ENCODE data around the gene HS1BP3.

Gene HS1BP3

GRCh38 chr2:20674309-20674965 lies 23.5 kb upstream of the HS1BP3 start:
- no peak for DNase-seq

- DNase-seq = no peak
These were observed 22.9 kb upstream of the HS1BP3 start for GRCh38 chr2:20673686-20674308.

GRCh38 chr2:20672201-20672951 lies 21.5 kb upstream of the HS1BP3 start:
- DNase-seq = no peak

DNA sequence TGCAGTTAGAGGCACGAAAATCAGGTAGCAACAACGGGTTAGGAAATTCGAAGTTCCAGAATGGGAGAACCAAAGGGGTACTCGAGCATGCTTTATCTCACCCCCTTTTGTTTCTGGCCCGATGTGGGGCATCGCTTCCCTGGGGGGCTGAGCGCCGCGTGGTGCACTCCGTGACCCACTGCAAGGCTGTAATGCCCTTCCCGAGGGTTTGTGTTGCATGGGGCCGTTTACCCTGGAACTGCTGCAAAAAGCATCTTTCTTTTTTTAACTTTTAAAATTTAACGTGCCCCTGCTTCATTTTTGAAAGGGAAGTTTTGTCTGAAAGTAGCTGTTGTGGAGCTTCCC lies 20.8 kb upstream of the HS1BP3 start:
- DNase-seq = no peak

DNA sequence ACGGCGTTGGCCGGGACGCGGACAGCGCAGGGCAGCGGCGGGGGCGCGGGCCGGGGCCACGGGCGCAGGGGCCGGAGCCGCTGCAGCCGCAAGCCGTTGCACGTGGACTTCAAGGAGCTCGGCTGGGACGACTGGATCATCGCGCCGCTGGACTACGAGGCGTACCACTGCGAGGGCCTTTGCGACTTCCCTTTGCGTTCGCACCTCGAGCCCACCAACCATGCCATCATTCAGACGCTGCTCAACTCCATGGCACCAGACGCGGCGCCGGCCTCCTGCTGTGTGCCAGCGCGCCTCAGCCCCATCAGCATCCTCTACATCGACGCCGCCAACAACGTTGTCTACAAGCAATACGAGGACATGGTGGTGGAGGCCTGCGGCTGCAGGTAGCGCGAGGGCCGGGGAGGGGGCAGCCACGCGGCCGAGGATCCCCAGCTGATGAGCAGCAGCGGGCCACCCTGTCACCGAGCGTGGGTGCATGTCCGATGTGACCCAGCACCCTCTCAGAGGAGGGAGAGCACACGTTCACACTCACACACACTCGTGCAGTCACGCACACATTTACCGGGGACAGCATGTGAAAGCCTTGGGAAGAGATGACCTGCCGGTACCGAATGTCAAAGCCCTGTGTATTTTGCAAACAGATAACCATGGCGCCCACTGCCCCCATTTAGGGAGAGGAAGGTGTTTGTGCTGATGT lies 20.3 kb upstream of the HS1BP3 start:
- DNase-seq = no peak

- no peak for DNase-seq
These were observed 19.6 kb upstream of the HS1BP3 start for GRCh38 chr2:20670315-20671035.

DNA sequence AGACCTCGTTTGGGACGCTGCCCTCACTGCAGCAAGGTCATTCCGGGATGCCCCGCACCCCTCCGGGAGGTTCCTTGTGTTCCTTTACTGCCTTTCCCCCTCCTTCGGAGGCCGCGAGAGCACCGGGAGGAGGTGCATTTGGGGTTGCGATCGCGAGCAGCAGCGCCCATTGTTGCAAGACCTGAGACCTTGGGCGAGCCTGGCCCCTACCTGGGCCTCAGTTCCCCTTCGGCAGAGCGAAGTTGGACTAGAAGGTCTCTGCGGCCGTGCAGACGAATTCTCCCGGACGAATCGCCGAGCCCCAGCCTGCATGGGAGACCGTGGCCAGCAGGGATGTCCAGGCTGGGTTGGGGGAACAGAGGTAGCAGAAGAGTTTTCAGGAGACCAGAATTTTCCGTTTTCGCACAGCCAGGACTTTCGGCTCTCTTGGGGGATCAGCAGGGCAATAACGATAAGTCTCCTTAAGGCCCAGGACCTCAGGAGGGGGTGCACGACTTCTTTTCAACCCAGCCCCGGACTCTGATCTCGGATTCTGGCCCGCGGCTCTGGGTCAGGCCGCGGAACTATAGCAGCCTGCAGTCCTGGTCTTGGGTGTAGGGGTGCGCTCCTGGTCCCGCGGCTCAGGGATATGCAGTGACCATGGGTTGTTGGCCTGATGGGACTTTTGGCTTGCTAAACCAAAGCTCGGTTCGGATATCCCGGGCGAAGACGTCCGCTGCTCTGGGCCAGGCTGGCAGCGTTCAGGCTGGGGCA lies 18.8 kb upstream of the HS1BP3 start:
- DNase-seq = no peak

DNA sequence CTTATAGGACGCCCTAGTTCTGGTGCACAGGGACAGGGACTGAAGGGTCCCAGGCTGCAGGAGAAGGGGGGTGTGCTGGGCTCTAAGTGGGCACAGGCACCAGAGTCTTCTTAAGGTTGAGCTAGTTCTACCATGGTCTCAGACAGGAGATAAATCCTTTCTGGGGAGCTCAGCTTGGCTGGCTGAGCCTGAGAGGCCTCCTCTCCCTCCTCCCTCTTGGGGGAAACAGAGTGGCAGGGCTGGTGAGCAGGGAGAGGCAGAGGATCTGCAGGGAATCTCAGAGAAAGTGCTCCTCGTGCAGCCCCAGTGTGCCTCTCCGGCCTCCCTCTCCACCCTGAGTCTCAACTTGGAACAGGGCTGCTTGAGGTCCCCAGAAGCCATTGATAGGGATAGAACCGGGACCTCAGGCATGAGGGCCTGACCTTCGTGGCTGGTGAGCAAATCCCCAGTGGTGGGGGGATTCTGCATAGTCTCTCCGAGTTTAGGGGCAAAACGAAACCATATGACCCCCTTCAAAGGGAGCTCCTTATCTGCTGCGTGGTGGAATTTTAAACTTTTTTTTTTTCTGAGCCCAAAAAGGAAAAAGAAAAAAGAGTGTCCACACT lies 18.1 kb upstream of the HS1BP3 start:
- DNase-seq = no peak

DNA sequence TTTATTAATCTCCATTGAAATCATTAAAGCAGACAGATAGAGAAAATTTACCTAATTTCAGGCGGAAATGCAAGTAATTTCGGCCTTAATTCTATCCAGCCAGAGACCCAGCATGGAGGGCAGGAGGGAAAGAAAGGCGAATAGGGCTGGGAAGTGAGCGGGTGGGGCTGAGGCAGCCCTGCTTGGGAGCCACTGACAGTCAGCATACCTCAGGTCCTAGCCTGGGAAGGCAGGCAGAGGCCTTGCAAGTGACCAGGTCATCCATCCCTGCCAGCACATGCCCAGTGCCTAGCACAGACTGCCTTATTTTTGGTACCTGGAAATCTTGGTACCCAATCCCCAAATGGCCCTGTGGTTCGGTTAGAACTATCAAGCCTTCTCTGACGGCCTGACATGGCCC lies 17.6 kb upstream of the HS1BP3 start:
- no peak for DNase-seq

GRCh38 chr2:20667531-20668401 lies 16.9 kb upstream of the HS1BP3 start:
- DNase-seq = no peak

DNA sequence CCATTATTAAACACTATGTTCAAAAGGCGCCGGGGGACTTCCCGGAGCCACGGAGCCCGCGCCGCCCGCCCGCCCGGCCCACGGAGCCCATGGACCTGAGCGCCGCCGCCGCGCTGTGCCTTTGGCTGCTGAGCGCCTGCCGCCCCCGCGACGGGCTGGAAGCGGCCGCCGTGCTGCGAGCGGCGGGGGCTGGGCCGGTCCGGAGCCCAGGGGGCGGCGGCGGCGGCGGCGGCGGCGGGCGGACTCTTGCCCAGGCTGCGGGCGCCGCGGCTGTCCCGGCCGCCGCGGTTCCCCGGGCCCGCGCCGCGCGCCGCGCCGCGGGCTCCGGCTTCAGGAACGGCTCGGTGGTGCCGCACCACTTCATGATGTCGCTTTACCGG lies 16.2 kb upstream of the HS1BP3 start:
- no peak for DNase-seq

DNA sequence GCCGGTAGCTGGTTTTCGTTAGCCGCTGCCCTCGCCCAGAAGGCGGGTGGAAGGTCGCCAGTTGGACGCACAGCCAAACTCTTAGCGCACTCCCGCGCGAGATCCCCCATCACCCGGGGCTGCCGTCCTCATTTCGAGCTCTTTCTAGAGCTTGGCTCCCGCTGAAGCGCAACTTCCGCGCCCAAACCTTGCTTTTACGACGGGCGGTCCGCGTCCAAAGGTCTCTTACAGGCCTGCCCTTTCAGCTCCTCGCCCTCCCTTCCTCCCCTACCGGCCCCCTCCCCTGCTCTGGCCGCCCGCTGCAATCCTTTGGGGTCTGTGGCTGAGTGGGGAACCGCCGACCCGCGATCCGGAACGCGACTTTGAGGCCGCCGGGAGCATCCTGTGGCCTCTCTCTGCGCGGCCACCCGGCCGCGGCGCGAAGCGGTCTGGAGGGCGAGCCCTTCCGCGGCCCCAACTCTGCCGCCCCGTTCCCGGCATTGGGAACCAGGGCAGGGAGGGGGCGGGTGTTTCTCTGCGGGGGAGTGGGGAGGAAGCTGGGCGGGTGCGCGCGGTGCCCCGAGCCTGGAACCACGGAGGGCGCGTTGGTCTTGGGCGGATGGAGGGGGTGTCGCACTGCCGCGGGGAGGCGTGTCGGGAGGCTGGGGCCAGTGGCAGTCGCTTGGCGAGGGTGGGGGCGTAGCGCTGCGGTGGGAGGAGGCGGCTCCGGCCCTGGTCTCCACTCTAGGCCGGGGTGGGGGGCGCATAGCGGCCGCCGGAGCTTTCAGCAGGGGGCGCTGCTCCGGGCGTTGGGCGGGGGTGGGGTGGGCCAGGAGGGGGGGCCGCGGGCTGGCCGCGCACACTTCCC lies 15.6 kb upstream of the HS1BP3 start, which contains the start of gene GDF7:
Gene GDF7 (plus strand): TSS at position 841 of the 847 bp plus-strand sequence. CDS start 96 bp downstream, outside the sequence.
- no peak for DNase-seq

- DNase-seq = no peak
These were observed 15.1 kb upstream of the HS1BP3 start for GRCh38 chr2:20666005-20666303.

GRCh38 chr2:20665243-20666004 lies 14.5 kb upstream of the HS1BP3 start:
- DNase-seq = no peak

DNA sequence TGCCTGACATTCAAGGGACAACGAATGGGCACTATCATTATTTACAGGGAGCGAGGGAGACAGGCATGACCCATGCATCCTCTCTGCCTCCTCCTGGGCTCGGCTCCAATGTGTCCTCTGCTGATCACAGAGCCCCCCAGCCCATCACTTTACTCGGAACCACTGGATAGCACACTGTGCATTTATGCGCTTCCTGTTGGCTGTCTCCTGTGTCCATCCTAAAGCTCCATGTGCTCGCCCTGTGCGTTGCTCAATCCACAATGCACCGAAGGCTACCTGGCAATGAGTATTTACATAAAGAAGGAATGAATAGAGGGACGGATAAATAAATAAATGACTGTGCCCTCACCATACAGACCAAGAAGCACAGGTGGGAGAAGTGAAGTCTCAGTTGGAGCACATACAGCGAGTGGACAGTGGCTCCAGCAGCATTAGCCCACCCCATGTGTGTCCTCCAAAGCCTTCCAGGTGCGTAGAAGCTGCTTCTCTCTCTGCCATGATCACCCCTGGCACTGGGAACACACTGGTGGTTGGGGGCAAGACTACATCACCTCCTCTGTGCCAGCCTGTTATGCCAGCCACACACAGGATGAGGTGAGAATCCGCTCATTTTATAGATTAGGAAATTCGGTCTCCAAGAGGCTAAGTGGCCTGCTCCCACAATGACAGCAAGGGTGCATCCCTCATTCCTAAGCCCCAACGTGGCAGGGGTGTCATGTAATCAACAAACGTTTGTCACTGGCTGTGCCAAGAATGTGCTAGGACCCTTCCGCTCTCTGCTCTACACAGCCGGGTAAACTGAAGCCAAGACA lies 13.7 kb upstream of the HS1BP3 start:
- DNase-seq = no peak

DNA sequence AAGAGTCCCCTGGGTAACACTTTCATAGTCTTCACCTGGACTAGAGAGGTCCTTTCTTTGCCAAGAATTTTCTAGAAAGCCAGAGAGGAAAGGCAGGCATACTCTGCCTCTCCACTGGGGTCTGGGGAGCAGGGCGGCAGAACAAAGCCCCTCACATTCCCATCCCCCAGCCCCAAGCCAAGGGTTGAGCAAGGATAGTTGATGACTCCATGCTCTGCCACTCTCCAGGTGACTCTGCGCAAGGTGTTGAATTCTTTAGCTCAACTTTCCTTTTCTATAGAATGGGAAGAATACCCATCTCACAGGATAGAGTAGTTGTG lies 13.1 kb upstream of the HS1BP3 start:
- no peak for DNase-seq

DNA sequence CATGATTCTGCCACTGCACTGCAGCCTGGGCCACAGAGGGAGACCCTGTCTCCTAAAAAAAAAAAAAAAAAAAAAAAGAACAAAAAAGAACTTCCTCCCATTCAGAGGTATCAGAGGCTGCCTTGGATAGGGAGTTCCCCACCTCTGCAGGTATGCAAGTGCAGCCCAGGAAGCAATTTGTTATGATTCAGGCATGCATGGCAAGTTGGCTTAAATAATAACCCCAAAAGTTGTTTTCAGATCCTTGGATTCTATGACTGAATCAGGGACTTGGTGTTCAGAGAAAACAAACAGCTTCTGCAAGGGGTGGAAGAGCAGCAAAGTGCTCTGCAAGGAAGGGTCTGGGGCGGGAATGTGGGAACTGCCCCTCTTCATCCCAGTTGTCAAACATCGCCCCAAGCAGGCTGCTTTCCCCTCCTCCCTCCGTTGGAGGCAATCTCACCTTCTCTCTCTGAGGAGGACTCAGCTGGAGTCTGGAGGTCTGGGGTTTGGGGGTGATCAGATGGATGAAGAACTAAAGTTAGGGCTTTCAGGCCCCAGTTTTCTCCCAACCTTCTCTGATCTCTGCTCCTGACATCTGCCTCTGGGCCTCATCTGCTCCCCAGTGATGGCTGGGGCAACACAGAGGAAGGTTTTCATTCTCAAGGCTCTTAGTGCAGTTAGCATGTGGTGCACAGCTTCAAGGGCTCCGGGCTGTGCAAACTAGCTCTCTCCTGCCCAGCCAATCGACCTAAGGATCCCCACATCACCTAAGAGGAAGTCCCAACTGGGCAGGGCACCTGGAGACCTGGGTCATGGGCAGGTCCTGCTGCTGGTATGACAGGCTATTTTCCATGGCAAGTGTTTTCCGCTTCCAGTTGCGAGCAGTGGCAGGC lies 12.5 kb upstream of the HS1BP3 start:
- DNase-seq = no peak
